Left lobe of liver (tissue), 1 donor: ENCODE data around the gene HOXD11. TPM values are rescaled to one million over a fixed set of nuclear protein-coding genes. Genes with fewer than 3 reads are reported as not detected.

ENCODE experiments used
- total RNA-seq: library from RNA; stranded (reverse); gene quantifications from one replicate; pipeline ENCODE4 v1.2.1, GENCODE V29; 2021
- donor health status: DM: no; HTN: yes; CAD: no.

HOXD11 gene
- total RNA-seq, 1 donor from 2014 or later, result not detected

Other genes with a start within 250 kb of the HOXD11 start
- gene LNPK, start 105.0 kb upstream of the HOXD11 start, total RNA-seq, result 19.2 TPM
- gene EVX2, start 23.3 kb upstream of the HOXD11 start, total RNA-seq, result not detected
- not detected for gene HOXD13, start 14.6 kb upstream of the HOXD11 start, total RNA-seq
- gene HOXD12, start 7.5 kb upstream of the HOXD11 start, total RNA-seq, result not detected
- not detected for gene HOXD10, start 9.5 kb downstream of the HOXD11 start, total RNA-seq
- not detected for gene HOXD9, start 15.4 kb downstream of the HOXD11 start, total RNA-seq
- not detected for gene HOXD8, start 22.4 kb downstream of the HOXD11 start, total RNA-seq
- gene HOXD4, start 44.3 kb downstream of the HOXD11 start, total RNA-seq, result not detected
- gene HOXD3, start 50.0 kb downstream of the HOXD11 start, total RNA-seq, result not detected
- not detected for gene HOXD1, start 81.4 kb downstream of the HOXD11 start, total RNA-seq
- 7.6 TPM for gene MTX2, start 162.2 kb downstream of the HOXD11 start, total RNA-seq